HepG2 (cell line): ENCODE results near the gene PKP1.

Experiments
- FOSL1 ChIP-seq: sonication (generic); formaldehyde crosslinking; IDR thresholded peaks from 2 replicates; pipeline ENCODE4 v1.9.0; 2021; ENCODE audit warnings: missing genetic modification reagents, borderline replicate concordance
- KAT7 ChIP-seq: IDR thresholded peaks from 2 replicates; pipeline ENCODE4 v1.6.1; 2018; ENCODE audit warnings: borderline replicate concordance, missing compliant biosample characterization
- MAFF ChIP-seq: IDR thresholded peaks from 2 replicates; pipeline ENCODE4 v1.6.1; 2011; ENCODE audit warnings: low read depth, low read length, improper control_type of control experiment
- RORA ChIP-seq: sonication (generic); formaldehyde crosslinking; IDR thresholded peaks from 2 replicates; pipeline ENCODE4 v1.5.0; 2020; ENCODE audit warnings: mild to moderate bottlenecking, missing genetic modification reagents, moderate library complexity
- TBL1XR1 ChIP-seq: fragments of 150-350 bp; IDR thresholded peaks from 2 replicates; pipeline ENCODE4 v1.6.1; 2014; ENCODE audit warnings: borderline replicate concordance, low read length; ENCODE audit not compliant: partially characterized antibody
- ZNF350 ChIP-seq: sonication (generic); formaldehyde crosslinking; IDR thresholded peaks from 2 replicates; pipeline ENCODE4 v1.4.0; 2020; ENCODE audit warnings: mild to moderate bottlenecking, low read depth, missing genetic modification reagents, borderline replicate concordance
- TF ChIP-seq, protein P1 (sequence below): sonication (generic); formaldehyde crosslinking; IDR thresholded peaks from 2 replicates; pipeline ENCODE4 v1.5.0; 2020; ENCODE audit warnings: mild to moderate bottlenecking, missing genetic modification reagents, moderate library complexity
- TF ChIP-seq, protein P2 (sequence below), 2 experiments: sonication (generic) in 1 of 2; formaldehyde crosslinking in 1 of 2; IDR thresholded peaks; 2 replicates each; pipeline versions ENCODE4 v1.5.1 to v1.6.1; 2011 to 2020; ENCODE audit warnings: borderline replicate concordance in 1 of 2, low read depth in 1 of 2, low read length in 1 of 2, mild to moderate bottlenecking in 1 of 2, missing genetic modification reagents in 1 of 2, moderate library complexity in 1 of 2
- TF ChIP-seq, protein P3 (sequence below), 2 experiments: fragments of 450-650 bp in 1 of 2; sonication (generic) in 1 of 2; formaldehyde crosslinking in 1 of 2; IDR thresholded peaks; 2 replicates each; pipeline versions ENCODE4 v1.6.1 to v1.8.0; 2016 to 2022; ENCODE audit warnings: antibody characterized with exemption in 1 of 2, mild to moderate bottlenecking in 1 of 2, missing genetic modification reagents in 1 of 2

DNA sequence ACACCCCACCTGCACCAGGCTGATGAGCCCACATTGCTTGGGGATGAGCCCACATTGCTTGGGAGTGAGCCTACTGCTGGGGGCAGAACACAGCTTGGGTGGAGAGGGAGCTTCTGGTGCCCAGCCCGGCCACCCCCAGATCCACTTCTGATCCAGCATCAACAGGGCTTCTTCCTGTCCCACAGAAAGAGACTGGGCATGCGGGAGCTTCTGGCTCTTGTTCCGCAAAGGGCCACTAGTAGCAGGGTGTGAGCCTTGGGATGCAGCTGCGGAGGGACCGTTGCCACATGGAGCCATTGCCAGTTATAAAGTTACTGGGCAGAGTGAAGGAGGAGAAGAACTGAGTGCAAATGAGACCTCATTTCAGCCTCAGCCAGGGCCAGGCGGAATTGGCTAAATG lies 36.3 kb downstream of the PKP1 start:
- TF ChIP-seq, protein P1, sequence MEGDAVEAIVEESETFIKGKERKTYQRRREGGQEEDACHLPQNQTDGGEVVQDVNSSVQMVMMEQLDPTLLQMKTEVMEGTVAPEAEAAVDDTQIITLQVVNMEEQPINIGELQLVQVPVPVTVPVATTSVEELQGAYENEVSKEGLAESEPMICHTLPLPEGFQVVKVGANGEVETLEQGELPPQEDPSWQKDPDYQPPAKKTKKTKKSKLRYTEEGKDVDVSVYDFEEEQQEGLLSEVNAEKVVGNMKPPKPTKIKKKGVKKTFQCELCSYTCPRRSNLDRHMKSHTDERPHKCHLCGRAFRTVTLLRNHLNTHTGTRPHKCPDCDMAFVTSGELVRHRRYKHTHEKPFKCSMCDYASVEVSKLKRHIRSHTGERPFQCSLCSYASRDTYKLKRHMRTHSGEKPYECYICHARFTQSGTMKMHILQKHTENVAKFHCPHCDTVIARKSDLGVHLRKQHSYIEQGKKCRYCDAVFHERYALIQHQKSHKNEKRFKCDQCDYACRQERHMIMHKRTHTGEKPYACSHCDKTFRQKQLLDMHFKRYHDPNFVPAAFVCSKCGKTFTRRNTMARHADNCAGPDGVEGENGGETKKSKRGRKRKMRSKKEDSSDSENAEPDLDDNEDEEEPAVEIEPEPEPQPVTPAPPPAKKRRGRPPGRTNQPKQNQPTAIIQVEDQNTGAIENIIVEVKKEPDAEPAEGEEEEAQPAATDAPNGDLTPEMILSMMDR (CRISPR knock-in tag), result no peak
- TF ChIP-seq, protein P2, sequence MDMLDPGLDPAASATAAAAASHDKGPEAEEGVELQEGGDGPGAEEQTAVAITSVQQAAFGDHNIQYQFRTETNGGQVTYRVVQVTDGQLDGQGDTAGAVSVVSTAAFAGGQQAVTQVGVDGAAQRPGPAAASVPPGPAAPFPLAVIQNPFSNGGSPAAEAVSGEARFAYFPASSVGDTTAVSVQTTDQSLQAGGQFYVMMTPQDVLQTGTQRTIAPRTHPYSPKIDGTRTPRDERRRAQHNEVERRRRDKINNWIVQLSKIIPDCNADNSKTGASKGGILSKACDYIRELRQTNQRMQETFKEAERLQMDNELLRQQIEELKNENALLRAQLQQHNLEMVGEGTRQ (IDR thresholded peaks at IDR 0.05; ENCODE audit: low read depth, low read length), result no peak
- TF ChIP-seq, protein P2 (CRISPR knock-in tag; IDR thresholded peaks at IDR 0.05; ENCODE audit: borderline replicate concordance), result no peak
- TF ChIP-seq, protein P3, sequence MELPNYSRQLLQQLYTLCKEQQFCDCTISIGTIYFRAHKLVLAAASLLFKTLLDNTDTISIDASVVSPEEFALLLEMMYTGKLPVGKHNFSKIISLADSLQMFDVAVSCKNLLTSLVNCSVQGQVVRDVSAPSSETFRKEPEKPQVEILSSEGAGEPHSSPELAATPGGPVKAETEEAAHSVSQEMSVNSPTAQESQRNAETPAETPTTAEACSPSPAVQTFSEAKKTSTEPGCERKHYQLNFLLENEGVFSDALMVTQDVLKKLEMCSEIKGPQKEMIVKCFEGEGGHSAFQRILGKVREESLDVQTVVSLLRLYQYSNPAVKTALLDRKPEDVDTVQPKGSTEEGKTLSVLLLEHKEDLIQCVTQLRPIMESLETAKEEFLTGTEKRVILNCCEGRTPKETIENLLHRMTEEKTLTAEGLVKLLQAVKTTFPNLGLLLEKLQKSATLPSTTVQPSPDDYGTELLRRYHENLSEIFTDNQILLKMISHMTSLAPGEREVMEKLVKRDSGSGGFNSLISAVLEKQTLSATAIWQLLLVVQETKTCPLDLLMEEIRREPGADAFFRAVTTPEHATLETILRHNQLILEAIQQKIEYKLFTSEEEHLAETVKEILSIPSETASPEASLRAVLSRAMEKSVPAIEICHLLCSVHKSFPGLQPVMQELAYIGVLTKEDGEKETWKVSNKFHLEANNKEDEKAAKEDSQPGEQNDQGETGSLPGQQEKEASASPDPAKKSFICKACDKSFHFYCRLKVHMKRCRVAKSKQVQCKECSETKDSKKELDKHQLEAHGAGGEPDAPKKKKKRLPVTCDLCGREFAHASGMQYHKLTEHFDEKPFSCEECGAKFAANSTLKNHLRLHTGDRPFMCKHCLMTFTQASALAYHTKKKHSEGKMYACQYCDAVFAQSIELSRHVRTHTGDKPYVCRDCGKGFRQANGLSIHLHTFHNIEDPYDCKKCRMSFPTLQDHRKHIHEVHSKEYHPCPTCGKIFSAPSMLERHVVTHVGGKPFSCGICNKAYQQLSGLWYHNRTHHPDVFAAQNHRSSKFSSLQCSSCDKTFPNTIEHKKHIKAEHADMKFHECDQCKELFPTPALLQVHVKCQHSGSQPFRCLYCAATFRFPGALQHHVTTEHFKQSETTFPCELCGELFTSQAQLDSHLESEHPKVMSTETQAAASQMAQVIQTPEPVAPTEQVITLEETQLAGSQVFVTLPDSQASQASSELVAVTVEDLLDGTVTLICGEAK (IDR thresholded peaks at IDR 0.05), result no peak
- TF ChIP-seq, protein P3 (CRISPR knock-in tag; IDR thresholded peaks at IDR 0.05), result no peak
- TF ChIP-seq RORA (CRISPR knock-in tag) (no peak), ZNF350 (CRISPR knock-in tag) (no peak), MAFF (no peak), FOSL1 (CRISPR knock-in tag) (no peak), TBL1XR1 (no peak), KAT7 (no peak)
